Pulmonary artery endothelial cell (primary cell): ENCODE data around the gene PSME1. TPM values are rescaled to one million over a fixed set of nuclear protein-coding genes. Genes with fewer than 3 reads are reported as not detected.
A peak's percentile ranks its signal among the peaks of the same experiment; 100 is the strongest.

Experiments used
- DNase-seq: peaks from one replicate; pipeline ENCODE4 v3.0.0-alpha.2; 2011; ENCODE audit warnings: low read depth, low spot score
- total RNA-seq: library from RNA; depleted of rRNA; stranded (reverse); fragments of >200 nt; gene quantifications from 2 replicates; pipeline ENCODE4 v1.2.3, GENCODE V29; 2014

PSME1 gene
- total RNA-seq, 1 donor from 2014 or later: 121 TPM

DNA sequence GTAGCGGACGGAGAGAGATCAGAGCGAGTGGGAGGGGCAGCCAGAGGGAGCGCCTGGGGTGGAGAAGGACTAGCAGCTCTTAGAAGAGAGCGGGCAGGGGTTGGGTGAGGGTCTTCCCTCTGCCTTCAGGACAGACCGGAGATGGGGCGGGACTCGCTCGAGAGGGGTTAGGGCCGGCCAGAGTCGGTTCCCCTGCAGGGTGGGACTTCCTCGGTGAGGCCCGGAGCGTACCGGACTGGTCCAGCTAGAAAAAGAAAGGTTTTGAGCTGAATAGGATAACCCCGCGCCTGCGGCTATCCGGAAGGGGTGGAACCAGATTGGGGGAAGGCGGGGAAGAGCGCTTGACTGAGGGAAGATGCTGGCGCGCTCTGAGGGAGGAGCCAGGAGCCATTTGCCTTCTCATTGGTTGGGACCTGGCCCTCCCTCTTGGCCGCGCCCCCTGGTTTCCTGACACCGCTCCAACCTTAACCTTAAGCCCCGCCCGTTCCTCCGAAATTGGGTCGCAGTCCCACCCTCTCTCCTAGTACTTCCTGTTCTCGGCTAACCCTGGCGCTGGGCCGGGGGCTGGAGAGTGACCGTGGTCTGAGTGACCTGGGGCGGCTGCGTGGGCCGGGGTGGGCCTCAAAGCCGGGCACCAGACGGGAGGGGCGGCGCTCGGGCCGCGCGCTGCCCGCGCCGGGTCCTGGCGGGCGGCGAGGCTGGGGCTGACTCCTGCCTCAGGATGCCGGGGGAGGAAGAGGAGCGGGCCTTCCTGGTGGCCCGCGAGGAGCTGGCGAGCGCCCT, 11.2 kb downstream of the PSME1 start, which contains the start of gene RNF31:
Gene RNF31, plus strand, starts transcription at position 521 of the 783 bp plus-strand sequence. Its CDS starts 201 bp downstream, at position 722.
- DNase-seq: peak; percentile 95

DNA sequence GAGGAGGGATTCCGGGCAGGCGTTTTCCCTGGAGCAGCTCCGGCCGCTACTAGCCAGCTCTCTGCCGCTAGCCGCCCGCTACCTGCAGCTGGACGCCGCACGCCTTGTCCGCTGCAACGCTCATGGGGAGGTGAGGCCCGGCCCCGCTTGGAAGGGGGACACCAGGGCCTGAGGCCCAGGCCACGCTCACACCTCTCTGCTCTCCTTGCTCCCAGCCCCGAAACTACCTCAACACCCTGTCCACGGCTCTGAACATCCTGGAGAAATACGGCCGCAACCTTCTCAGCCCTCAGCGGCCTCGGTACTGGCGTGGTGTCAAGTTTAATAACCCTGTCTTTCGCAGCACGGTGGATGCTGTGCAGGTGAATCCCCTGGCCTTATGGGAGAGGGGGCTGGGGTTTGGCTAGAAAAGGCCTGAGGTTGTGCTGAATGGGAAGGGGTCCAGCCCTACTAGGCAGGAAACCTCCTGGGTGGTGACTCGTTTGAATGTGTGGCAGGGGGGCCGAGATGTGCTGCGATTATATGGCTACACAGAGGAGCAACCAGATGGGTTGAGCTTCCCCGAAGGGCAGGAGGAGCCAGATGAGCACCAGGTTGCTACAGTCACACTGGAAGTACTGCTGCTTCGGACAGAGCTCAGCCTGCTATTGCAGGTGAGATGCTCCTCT, 11.9 kb downstream of the PSME1 start:
- DNase-seq: no peak

DNA sequence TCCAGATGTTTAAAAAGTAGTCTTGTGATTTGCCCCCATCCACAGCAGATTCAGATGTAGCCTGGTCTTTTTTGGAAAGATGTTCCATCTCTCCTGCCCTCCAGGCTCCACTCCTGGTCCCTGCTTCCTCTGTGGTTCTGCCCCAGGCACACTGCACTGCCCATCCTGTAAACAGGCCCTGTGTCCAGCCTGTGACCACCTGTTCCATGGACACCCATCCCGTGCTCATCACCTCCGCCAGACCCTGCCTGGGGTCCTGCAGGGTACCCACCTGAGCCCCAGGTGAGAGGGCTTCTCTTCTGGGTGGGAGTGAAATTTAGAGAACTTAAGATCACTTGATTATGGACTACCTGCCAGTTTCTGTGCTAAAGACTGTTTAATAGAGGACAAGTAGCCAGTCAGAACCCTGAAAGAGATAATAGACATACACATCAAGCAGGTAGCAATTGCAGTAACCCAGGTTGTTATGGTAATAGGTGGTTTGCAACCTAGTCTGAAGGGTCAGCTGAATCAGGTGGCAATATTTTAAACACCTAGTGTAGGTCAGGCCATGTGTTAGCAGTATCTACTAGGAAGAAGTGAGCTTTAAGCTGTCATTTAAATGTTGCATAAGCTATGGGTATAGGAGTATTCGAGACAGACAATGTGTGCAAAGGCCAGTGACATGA, 13.4 kb downstream of the PSME1 start:
- DNase-seq: no peak

DNA sequence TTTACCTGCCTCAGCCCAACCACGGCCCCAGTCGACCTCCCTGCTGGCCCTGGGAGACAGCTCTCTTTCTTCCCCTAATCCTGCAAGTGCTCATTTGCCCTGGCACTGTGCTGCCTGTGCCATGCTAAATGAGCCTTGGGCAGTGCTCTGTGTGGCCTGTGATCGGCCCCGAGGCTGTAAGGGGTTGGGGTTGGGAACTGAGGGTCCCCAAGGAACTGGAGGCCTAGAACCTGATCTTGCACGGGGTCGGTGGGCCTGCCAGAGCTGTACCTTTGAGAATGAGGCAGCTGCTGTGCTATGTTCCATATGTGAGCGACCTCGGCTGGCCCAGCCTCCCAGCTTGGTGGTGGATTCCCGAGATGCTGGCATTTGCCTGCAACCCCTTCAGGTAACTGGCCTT, 14.1 kb downstream of the PSME1 start:
- no peak for DNase-seq

DNA sequence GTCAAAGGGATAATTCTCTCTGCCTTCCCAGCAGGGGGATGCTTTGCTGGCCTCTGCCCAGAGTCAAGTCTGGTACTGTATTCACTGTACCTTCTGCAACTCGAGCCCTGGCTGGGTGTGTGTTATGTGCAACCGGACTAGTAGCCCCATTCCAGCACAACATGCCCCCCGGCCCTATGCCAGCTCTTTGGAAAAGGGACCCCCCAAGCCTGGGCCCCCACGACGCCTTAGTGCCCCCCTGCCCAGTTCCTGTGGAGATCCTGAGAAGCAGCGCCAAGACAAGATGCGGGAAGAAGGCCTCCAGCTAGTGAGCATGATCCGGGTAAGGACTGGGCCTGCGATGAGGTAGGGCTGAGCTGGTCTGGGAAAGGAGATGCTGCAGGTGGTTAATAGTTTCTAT, 14.6 kb downstream of the PSME1 start:
- no peak for DNase-seq

DNA sequence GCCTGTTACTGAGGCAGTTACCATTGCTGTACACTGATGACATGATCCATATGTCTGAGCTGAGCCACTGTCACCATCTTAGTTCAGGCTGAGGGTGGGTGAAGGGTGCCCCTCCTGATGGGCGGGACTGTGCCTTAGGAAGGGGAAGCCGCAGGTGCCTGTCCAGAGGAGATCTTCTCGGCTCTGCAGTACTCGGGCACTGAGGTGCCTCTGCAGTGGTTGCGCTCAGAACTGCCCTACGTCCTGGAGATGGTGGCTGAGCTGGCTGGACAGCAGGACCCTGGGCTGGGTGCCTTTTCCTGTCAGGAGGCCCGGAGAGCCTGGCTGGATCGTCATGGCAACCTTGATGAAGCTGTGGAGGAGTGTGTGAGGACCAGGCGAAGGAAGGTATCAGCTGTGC, 15.0 kb downstream of the PSME1 start:
- DNase-seq: no peak

DNA sequence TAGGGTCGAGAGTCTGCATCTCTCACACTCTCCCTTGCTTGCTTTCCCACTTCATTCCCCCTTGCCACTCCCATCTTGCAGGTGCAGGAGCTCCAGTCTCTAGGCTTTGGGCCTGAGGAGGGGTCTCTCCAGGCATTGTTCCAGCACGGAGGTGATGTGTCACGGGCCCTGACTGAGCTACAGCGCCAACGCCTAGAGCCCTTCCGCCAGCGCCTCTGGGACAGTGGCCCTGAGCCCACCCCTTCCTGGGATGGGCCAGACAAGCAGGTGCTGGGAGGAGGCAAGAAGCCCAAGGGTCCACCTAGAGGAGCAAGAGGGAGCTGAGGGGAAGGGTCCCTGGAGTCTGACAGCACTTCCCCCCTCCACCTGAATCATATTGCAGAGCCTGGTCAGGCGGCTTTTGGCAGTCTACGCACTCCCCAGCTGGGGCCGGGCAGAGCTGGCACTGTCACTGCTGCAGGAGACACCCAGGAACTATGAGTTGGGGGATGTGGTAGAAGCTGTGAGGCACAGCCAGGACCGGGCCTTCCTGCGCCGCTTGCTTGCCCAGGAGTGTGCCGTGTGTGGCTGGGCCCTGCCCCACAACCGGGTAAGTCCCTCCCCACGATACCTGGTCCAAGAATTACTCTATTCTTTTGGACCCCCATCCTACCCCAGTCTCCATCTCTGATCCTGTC, 15.5 kb downstream of the PSME1 start:
- DNase-seq: no peak

DNA sequence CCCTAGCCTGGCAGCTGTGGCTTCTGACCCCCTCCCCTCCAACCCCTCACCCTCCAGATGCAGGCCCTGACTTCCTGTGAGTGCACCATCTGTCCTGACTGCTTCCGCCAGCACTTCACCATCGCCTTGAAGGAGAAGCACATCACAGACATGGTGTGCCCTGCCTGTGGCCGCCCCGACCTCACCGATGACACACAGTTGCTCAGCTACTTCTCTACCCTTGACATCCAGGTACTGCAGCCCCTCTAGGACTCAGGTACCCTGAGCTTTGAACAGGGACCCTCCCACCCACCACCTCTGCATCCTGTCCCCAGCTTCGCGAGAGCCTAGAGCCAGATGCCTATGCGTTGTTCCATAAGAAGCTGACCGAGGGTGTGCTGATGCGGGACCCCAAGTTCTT, 19.1 kb downstream of the PSME1 start:
- no peak for DNase-seq

DNA sequence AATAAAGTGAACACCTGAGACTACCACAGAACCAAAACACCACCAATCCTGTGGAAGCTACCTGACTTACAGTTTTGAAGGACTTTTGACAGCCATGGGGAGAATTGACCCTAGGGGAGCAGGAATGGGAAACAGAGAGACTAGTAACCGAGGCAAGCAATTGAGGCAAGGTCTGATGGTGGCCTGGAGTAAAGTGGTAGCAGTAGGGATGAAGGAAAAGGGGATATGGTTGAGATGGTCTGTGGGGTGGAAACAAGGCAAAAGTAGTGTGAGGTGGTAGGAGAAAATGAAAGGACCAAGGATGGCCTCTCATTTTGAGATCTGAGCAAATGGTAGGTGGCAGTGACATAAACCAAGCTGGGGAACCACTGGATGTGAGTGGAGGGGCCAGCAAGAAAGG, 20.8 kb downstream of the PSME1 start:
- no peak for DNase-seq

DNA sequence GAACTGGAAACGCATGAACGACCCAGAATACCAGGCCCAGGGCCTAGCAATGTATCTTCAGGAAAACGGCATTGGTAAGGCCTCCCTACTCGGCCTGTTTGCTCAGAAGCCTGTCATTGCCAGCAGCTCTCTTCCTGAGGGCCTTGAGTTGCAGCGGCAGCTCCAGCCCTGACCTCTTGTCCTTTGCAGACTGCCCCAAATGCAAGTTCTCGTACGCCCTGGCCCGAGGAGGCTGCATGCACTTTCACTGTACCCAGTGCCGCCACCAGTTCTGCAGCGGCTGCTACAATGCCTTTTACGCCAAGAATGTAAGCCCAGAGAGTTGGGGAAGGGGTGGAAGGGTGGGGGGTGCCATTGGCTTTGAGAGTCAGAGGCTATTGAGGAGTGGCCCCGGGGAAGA, 21.3 kb downstream of the PSME1 start:
- no peak for DNase-seq

DNA sequence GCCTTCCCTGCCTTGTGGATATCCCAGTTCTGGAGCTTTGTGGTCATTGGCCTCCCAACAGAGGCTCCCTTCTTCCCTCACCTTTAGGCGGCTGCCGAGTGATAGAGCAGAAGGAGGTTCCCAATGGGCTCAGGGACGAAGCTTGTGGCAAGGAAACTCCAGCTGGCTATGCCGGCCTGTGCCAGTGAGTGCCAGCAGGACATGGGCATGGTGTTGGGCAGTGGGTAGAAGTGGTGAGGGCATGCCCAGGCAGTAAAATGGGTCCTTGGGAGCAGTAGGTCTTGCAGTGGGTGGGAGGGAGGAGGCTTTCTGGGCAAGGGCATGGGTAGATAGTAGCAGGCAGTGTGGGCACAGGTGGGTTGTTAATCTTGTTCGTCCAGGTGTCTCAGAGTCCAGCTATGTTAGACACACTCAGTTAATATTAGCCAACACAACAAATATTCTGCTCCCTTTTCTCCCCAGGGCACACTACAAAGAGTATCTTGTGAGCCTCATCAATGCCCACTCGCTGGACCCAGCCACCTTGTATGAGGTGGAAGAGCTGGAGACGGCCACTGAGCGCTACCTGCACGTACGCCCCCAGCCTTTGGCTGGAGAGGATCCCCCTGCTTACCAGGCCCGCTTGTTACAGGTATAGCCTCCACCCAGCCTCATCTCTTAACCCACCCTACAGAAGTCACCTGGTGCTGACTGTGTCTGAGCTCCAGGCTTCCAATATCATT, 23.9 kb downstream of the PSME1 start:
- no peak for DNase-seq

DNA sequence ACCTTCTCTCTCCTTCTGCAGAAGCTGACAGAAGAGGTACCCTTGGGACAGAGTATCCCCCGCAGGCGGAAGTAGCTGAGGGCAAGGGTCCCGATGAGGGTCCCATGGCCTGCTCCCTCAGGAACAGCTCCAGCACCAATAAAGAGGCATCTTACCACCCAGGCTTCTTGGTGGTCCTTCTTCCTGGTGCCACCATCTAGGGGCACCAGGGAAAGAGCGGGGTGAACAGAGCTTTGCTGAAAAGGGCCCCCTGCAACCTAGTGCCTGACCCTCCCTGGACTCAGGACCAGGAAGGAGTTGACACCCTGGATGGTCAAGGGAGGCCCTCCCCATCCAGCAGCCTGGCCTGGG, 24.5 kb downstream of the PSME1 start:
- no peak for DNase-seq

DNA sequence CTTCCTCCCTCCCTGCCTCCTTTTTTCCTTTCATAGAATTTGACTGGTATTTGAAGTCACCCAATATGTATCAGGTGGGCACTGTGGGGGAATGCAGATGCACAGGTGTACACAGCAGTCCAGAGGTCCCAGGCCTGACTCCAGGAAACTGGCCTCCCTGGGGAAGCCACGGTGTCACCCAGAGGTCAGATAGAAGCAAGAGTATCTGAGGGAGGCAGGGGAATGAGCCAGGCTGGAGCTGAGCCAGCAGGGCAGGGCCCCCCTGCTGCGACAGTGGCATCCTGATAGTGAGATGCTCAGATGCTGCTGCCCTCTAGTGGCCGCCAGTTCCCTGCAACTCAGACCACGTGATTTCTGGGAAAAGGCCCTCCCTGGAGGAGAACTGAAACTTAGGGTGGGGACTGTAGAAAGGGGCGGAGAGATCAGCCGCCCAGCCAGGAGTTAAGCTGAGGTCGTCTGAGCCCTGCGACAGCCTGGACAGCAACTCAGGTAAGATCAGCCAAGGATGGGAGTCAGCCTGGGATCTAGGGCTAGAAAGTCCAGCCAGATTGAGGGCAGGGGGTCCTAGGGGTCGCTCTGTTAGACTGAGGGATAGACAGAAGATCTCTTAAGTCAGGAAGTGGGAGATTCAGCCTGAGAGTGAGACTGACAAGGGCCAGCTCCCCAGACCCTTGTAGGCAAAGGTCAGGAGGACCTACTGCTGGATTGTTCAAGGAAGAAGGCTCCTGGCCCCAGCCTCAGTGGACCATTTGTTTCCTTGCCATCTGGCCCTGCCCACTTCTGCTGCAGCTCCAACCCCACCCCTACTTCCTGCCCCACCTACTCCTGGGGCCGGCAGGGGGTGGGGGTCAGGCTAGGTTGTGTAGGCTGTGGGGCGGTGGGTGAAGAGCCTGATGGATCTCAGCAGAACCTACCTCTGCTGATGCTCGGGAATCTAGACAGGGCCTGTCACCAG, 25.1 kb downstream of the PSME1 start, which contains the start of gene IRF9:
Gene IRF9, plus strand, starts transcription at position 416 of the 955 bp plus-strand sequence. CDS start 880 bp downstream, outside the sequence.
- peak; percentile 80 for DNase-seq

DNA sequence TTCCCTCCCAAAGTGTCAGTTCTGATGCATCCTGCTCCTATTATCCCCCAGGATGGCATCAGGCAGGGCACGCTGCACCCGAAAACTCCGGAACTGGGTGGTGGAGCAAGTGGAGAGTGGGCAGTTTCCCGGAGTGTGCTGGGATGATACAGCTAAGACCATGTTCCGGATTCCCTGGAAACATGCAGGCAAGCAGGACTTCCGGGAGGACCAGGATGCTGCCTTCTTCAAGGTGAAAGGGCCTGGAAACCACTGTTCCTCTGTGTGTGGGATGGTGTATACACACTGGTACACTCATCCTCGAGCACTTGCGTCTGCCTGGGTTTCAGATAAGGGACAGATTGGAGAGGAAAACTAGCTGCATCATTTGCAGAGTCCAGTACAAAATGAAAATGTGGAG, 26.1 kb downstream of the PSME1 start:
- no peak for DNase-seq

DNA sequence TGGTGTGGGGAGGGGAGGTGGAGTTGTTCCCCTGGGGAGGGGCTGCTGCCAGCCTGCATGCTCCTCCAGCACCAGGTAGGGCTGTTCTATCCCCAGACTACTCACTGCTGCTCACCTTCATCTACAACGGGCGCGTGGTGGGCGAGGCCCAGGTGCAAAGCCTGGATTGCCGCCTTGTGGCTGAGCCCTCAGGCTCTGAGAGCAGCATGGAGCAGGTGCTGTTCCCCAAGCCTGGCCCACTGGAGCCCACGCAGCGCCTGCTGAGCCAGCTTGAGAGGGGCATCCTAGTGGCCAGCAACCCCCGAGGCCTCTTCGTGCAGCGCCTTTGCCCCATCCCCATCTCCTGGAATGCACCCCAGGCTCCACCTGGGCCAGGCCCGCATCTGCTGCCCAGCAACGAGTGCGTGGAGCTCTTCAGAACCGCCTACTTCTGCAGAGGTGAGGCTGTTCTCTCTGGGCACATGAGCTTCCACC, 28.6 kb downstream of the PSME1 start:
- no peak for DNase-seq

DNA sequence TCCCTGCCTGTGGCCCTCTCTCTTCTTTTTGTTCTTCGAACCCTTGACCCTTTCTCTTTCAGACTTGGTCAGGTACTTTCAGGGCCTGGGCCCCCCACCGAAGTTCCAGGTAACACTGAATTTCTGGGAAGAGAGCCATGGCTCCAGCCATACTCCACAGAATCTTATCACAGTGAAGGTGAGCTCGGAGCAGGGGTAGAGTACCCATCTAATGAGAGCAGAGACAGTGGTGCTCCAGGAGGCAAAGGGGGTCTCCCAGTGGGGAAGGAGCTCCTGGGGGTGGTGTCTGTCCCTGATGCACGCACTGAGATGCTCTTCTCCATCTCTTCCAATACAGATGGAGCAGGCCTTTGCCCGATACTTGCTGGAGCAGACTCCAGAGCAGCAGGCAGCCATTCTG, 29.8 kb downstream of the PSME1 start:
- no peak for DNase-seq

DNA sequence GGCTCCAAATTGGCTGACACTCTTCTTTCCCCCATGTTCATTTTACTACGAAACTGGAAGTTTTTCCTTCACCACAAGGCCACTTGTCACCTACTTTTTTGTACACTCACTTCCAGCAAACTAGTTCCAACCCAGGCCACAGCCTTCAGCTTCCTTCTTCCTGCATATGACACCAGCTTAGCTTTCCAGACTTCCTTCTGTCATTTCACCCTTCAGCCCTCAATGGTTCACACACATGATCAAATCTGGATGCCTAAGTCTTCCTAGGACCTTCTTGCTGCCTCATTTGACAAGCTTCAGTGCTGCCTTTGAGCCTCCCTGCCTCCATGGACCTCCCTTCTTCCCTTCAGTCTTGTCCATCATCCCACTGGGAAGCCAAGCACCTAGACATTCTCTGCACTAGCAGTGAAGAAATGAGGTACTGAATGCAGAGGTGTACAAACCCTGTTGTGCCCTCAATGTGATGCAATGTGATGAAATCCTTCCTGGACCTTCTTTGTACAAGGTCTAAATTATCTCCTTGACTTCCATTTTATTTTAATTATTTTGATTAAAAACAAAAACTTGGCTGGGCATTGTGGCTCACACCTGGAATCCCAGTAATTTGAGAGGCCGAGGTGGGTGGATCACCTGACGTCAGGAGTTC, 31.6 kb downstream of the PSME1 start:
- no peak for DNase-seq

DNA sequence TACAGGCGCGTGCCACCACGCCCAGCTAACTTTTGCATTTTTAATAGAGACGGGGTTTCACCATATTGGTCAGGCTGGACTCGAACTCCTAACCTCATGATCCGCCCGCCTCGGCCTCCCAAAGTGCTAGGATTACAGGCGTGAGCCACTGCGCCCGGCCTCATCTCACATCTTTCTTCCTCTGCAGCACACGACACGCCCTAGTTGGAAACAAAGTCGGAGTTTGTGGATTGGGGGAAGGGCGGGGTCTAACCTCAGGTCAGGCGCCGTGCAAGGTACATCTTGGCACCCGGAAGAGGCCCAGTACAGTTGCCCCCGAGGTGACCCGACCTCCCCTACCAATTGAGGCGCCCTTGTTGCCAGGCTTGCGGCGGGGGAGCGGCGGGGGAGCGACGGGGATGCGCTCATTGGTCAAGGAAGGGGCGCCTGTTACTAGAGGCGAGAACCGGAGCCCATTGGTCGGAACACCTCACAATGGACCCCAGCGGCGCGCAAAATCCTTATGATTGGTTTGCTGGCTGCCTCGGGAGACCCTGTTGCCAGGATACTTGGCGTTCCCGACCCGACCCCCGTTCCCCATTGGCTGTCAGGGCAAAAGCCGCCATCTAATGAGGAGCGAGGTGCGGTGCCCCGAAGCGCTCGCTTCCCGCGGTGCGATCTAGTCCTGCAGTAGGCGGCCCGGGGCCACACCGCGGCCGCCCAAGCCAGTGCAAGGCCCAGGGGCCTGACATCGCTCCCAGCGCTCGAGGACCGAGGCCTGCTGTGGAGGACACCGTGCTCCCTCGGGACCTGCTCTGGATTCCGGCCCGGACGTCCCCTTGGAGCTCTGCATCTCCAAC, 35.6 kb downstream of the PSME1 start, which contains the start of gene REC8:
Gene REC8, plus strand, starts transcription at position 659 of the 839 bp plus-strand sequence. CDS start 473 bp downstream, outside the sequence.
- DNase-seq: no peak
